BLaER1 (cell line): ENCODE results near the gene RELA.
"Not testable (repeated sequence)": the region's sequence is repeated elsewhere in the genome, so short reads cannot be mapped to it uniquely, and the experiment has no call there.

Experiments used
- H3K27ac ChIP-seq: shearing (Covaris generic); formaldehyde crosslinking; 2 replicates; pipeline ENCODE4 v1.8.1; 2022
- H3K27me3 ChIP-seq: shearing (Covaris generic); formaldehyde crosslinking; 2 replicates; pipeline ENCODE4 v1.8.1; 2022
- H3K36me3 ChIP-seq: shearing (Covaris generic); formaldehyde crosslinking; 2 replicates; pipeline ENCODE4 v1.8.1; 2022
- H3K4me1 ChIP-seq: shearing (Covaris generic); formaldehyde crosslinking; 2 replicates; pipeline ENCODE4 v1.8.1; 2022
- H3K4me2 ChIP-seq: shearing (Covaris generic); formaldehyde crosslinking; 2 replicates; pipeline ENCODE4 v1.8.1; 2022
- H3K4me3 ChIP-seq: shearing (Covaris generic); formaldehyde crosslinking; 2 replicates; pipeline ENCODE4 v1.8.1; 2022
- H3K9ac ChIP-seq: shearing (Covaris generic); formaldehyde crosslinking; 2 replicates; pipeline ENCODE4 v1.8.1; 2022
- H3K9me3 ChIP-seq: shearing (Covaris generic); formaldehyde crosslinking; 2 replicates; pipeline ENCODE4 v1.8.1; 2022
- H4K20me1 ChIP-seq: shearing (Covaris generic); formaldehyde crosslinking; 2 replicates; pipeline ENCODE4 v1.8.1; 2022
- Cebpa-rat ChIP-seq: shearing (Covaris generic); IDR thresholded peaks from 2 replicates; pipeline ENCODE4 v1.8.1; 2022

Gene RELA

GRCh38 chr11:65640483-65641296, 22.0 kb downstream of the RELA start:
- Histone ChIP-seq H3K4me3 (peak overlapping the region; percentile 78), H3K36me3 (peaks cover 61% of the 10 kb centered on the region), H3K4me2 (peak overlapping the region; percentile 89)

GRCh38 chr11:65639623-65640482, 22.9 kb downstream of the RELA start:
- TF ChIP-seq Cebpa-rat: 0 out of 2 replicates have a peak, but pooled peaks have one; percentile 39
- H3K27ac ChIP-seq: peak overlapping the region; percentile 98
- H3K36me3 ChIP-seq: peaks cover 61% of the 10 kb centered on the region
- peaks cover 64% of the 10 kb centered on the region for H3K4me1 ChIP-seq
- peak overlapping the region; percentile 78 for H3K4me3 ChIP-seq
- H3K4me2 ChIP-seq: peak overlapping the region; percentile 89
- H3K9ac ChIP-seq: peak overlapping the region; percentile 88
- H3K9me3 ChIP-seq: no peaks in the 10 kb centered on the region
- H4K20me1 ChIP-seq: peaks cover 10% of the 10 kb centered on the region
- no peaks in the 10 kb centered on the region for H3K27me3 ChIP-seq

More at GRCh38 chr11:65640483-65641296, 22.0 kb downstream of the RELA start:
- H3K9ac ChIP-seq: peak overlapping the region; percentile 88
- H3K27me3 ChIP-seq: no peaks in the 10 kb centered on the region
- peaks cover 64% of the 10 kb centered on the region for H3K4me1 ChIP-seq
- no peak for TF ChIP-seq Cebpa-rat
- peaks cover 14% of the 10 kb centered on the region for H4K20me1 ChIP-seq
- peak overlapping the region; percentile 98 for H3K27ac ChIP-seq
- no peaks in the 10 kb centered on the region for H3K9me3 ChIP-seq

- H3K4me1 ChIP-seq: peaks cover 70% of the 10 kb centered on the region
- H3K9ac ChIP-seq: peak overlapping the region; percentile 94
Observed at GRCh38 chr11:65639228-65639597, 23.5 kb downstream of the RELA start.

GRCh38 chr11:65637794-65638419, 24.8 kb downstream of the RELA start, which contains the start of gene SIPA1:
TSS of gene SIPA1 (plus strand) at chr11:65638101. CDS start at chr11:65640922, 2,821 bp downstream.
- Histone ChIP-seq H3K36me3 (peaks cover 59% of the 10 kb centered on the region), H3K4me1 (peaks cover 76% of the 10 kb centered on the region), H3K27ac (peak within 1 kb of the TSS; percentile 98)

More at GRCh38 chr11:65639228-65639597, 23.5 kb downstream of the RELA start:
- peak overlapping the region; percentile 78 for H3K4me3 ChIP-seq
- H3K27ac ChIP-seq: peak overlapping the region; percentile 98
- H4K20me1 ChIP-seq, H3K27me3 ChIP-seq, H3K9me3 ChIP-seq: not testable (repeated sequence)
- H3K36me3 ChIP-seq: peaks cover 61% of the 10 kb centered on the region
- peak overlapping the region; percentile 89 for H3K4me2 ChIP-seq

GRCh38 chr11:65637032-65637557, 25.6 kb downstream of the RELA start:
- Histone ChIP-seq H3K4me2 (peak overlapping the region; percentile 89), H3K4me1 (peaks cover 76% of the 10 kb centered on the region), H3K9ac (peak overlapping the region; percentile 94), H3K27me3 (no peaks in the 10 kb centered on the region), H3K27ac (peak overlapping the region; percentile 98), H3K4me3 (peak overlapping the region; percentile 78; the same call in 1 of the 2 replicates), H4K20me1 (no peaks in the 10 kb centered on the region), H3K36me3 (peaks cover 58% of the 10 kb centered on the region), H3K9me3 (no peaks in the 10 kb centered on the region)
- no peak for TF ChIP-seq Cebpa-rat

More at GRCh38 chr11:65637794-65638419, 24.8 kb downstream of the RELA start, which contains the start of gene SIPA1:
- Histone ChIP-seq H4K20me1 (no peaks in the 10 kb centered on the region; the same call in 1 of the 2 replicates), H3K9ac (peak within 1 kb of the TSS; percentile 94), H3K4me3 (peak within 1 kb of the TSS; percentile 78), H3K27me3 (no peaks in the 10 kb centered on the region), H3K4me2 (peak within 1 kb of the TSS; percentile 89), H3K9me3 (no peaks in the 10 kb centered on the region)
- TF ChIP-seq Cebpa-rat: no peak

GRCh38 chr11:65636108-65637031, 26.3 kb downstream of the RELA start:
- Histone ChIP-seq H3K4me2 (no peak overlapping the region), H3K9me3 (no peaks in the 10 kb centered on the region), H3K4me1 (peaks cover 76% of the 10 kb centered on the region), H3K36me3 (peaks cover 58% of the 10 kb centered on the region), H3K27me3 (no peaks in the 10 kb centered on the region), H4K20me1 (no peaks in the 10 kb centered on the region), H3K27ac (peak overlapping the region; percentile 98), H3K4me3 (no peak overlapping the region), H3K9ac (0 out of 2 replicates have a peak overlapping the region, but pooled peaks have one; percentile 23)
- no peak for TF ChIP-seq Cebpa-rat

- Histone ChIP-seq H3K4me1 (peaks cover 64% of the 10 kb centered on the region), H3K36me3 (peaks cover 69% of the 10 kb centered on the region)
Observed at GRCh38 chr11:65634905-65635731, 27.6 kb downstream of the RELA start.

GRCh38 chr11:65634440-65634839, 28.3 kb downstream of the RELA start:
- 0 out of 2 replicates have a peak overlapping the region, but pooled peaks have one; percentile 4 for H3K9ac ChIP-seq
- H3K4me3 ChIP-seq: no peak overlapping the region
- H3K27ac ChIP-seq: peak overlapping the region; percentile 60
- peaks cover 57% of the 10 kb centered on the region for H3K4me1 ChIP-seq
- no peaks in the 10 kb centered on the region for H4K20me1 ChIP-seq
- H3K27me3 ChIP-seq: no peaks in the 10 kb centered on the region
- peak overlapping the region; percentile 60 for H3K4me2 ChIP-seq
- no peaks in the 10 kb centered on the region for H3K9me3 ChIP-seq
- TF ChIP-seq Cebpa-rat: no peak
- H3K36me3 ChIP-seq: peaks cover 76% of the 10 kb centered on the region

More at GRCh38 chr11:65634905-65635731, 27.6 kb downstream of the RELA start:
- Histone ChIP-seq H3K9ac (no peak overlapping the region), H3K4me3 (no peak overlapping the region), H3K9me3 (no peaks in the 10 kb centered on the region), H3K4me2 (no peak overlapping the region), H3K27me3 (no peaks in the 10 kb centered on the region), H3K27ac (peak overlapping the region; percentile 60; the same call in 1 of the 2 replicates), H4K20me1 (no peaks in the 10 kb centered on the region)
- TF ChIP-seq Cebpa-rat: no peak
